ENCODE data around the gene DCP1A. TPM values are rescaled to one million over a fixed set of nuclear protein-coding genes. Genes with fewer than 3 reads are reported as not detected.

The DCP1A gene
- total and polyA plus RNA-seq, 9 of the 15 experiments (the other 6 are each of a cell fraction or from before 2014, with no cell fraction given) = 6.6 to 33.7 (median 13.3) TPM

DNA sequence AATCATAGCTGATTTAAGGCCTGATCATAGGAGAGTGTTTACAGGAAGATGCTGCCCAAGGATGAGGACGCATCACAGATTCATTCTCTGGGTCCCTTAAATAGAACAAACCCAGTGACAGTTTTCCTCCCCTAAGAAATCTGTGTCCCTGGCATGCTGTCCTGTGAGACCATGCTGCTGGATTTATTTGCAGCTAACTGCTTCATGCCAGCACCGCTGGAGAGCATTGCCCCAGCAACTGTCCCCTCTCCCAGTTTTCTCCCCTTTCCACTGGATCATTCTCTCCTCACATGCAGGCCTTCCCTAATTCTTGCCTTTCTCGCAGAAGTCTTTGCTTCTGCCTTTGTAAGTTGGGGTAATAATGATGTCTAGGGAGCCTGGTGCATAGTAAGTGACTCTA, 29.3 kb upstream of the DCP1A start:
- Histone ChIP-seq H3K4me3 (no peak overlapping the region), H2AFZ (ENCODE audit: low read depth, low read length) (no peak overlapping the region), H3K27me3 (ENCODE audit: control insufficient read depth in 2 of 2, insufficient read depth in 2 of 2, low read length in 2 of 2) (no peaks in the 10 kb centered on the region; a peak in 2 of 5 replicates), H3K4me1 (replicated peaks in 1 of 2; ENCODE audit: control insufficient read depth in 2 of 2, insufficient read depth in 2 of 2, low read length in 2 of 2) (no peaks in the 10 kb centered on the region; a peak in 1 of 5 replicates), H3K9me3 (replicated peaks; ENCODE audit: control insufficient read depth, insufficient read depth, low read depth, low read length) (no peaks in the 10 kb centered on the region), H3K27ac (ENCODE audit: extremely low read depth, low read depth, low read length) (no peak overlapping the region), H4K20me1 (replicated peaks; ENCODE audit: control insufficient read depth, insufficient read depth, low read length) (no peaks in the 10 kb centered on the region), H3K36me3 (ENCODE audit: control insufficient read depth, insufficient read depth, low read length) (no peaks in the 10 kb centered on the region), H3K4me2 (ENCODE audit: insufficient read depth, low read length) (no peak overlapping the region), H3K9me1 (ENCODE audit: control insufficient read depth, insufficient read depth, low read length) (no peaks in the 10 kb centered on the region), H3K9ac (ENCODE audit: insufficient read depth in 1 of 2, low read depth in 2 of 2, low read length in 2 of 2) (no peak overlapping the region), H3K79me2 (ENCODE audit: control insufficient read depth, insufficient read depth, low read length) (no peaks in the 10 kb centered on the region)
- no peak for TF ChIP-seq PML (IDR thresholded peaks at IDR 0.05; ENCODE audit: low read length)
- TF ChIP-seq, protein P1, sequence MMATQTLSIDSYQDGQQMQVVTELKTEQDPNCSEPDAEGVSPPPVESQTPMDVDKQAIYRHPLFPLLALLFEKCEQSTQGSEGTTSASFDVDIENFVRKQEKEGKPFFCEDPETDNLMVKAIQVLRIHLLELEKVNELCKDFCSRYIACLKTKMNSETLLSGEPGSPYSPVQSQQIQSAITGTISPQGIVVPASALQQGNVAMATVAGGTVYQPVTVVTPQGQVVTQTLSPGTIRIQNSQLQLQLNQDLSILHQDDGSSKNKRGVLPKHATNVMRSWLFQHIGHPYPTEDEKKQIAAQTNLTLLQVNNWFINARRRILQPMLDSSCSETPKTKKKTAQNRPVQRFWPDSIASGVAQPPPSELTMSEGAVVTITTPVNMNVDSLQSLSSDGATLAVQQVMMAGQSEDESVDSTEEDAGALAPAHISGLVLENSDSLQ (IDR thresholded peaks at IDR 0.05) = no peak
- TF ChIP-seq NUFIP1 (IDR thresholded peaks at IDR 0.05; ENCODE audit: partially characterized antibody) = no peak
- TF ChIP-seq, protein P2, sequence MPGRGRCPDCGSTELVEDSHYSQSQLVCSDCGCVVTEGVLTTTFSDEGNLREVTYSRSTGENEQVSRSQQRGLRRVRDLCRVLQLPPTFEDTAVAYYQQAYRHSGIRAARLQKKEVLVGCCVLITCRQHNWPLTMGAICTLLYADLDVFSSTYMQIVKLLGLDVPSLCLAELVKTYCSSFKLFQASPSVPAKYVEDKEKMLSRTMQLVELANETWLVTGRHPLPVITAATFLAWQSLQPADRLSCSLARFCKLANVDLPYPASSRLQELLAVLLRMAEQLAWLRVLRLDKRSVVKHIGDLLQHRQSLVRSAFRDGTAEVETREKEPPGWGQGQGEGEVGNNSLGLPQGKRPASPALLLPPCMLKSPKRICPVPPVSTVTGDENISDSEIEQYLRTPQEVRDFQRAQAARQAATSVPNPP (IDR thresholded peaks at IDR 0.05; ENCODE audit: borderline replicate concordance, insufficient read depth, insufficient read length) = no peak
- in situ Hi-C loops (cut with MboI) (loop anchor here (10.0 kb wide), 1 partner anchor 338 kb away; no protein-coding TSS in a partner anchor), intact Hi-C loops (cut with micrococcal nuclease) (no loop called here)
- 0% methylated on average over 3 of the region's 3 CpGs for WGBS (ENCODE audit: insufficient coverage, low coverage, missing lambda C conversion rate)
- CTCF ChIA-PET (ENCODE audit: low intra/inter-chr PET ratio) = no interaction called here
- ATAC-seq (no peak), DNase-seq (ENCODE audit: extremely low read depth in 1 of 4, low spot score in 3 of 4) (no peak), FAIRE-seq (no peak)
- BruUV-seq (replicated peaks) = no TSS peak
- POLR2A ChIA-PET = interaction anchor here (0.6 kb wide), 1 partner anchor 333 kb away, joined by 3 read pairs; no protein-coding TSS in a partner anchor

All from K562 (cell line).